Measurements from ENCODE around the gene ADCY9.

- TF ChIP-seq EZH2phosphoT487 (IDR thresholded peaks at IDR 0.05; ENCODE audit: insufficient read depth, low read depth) (no peak), EZH2 (IDR thresholded peaks at IDR 0.05; ENCODE audit: insufficient read depth, poor library complexity, severe bottlenecking) (no peak)
Measured at GRCh38 chr16:4159726-4160125, 43.5 kb upstream of the ADCY9 start.
